CD1c-positive myeloid dendritic cell (primary cell): ENCODE results near the gene HGS.

Source experiments
- DNase-seq: peaks from one replicate; pipeline ENCODE4 v3.0.0-alpha.2; 2016; ENCODE audit errors: extremely low spot score

The HGS gene

DNA sequence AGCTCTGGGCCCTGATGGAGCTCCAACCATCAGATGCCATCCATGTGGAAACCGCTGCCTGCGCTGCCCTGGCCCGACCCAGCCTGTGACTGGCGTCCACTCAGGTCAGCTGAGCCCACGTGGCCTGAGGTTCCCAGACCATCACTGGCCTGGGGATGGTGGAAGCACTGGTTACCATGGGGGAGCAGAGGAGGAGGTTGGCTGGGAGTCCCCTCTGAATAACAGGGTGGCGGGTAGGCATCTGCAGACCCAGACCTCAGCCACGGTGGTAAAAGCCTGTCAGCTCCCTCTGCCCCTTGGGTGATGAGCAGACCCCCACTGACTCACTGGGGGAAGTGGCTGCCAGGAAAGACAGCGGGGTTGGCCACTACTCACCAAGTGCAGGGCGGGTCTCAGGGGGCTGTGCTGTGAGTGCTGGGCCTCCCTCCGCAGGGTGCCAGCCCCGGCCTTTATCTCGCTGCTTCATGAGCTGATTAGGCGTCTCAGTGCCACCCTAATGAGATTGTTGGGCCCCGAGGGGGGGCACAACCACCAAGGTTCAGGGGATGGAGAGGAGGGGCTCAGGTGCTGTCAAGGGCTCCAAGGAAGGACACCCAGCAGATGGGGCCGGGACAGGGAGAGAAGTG lies 27.6 kb upstream of the HGS start, which contains the start of gene PDE6G:
Gene PDE6G, minus strand, starts transcription at position 425 of the 626 bp plus-strand sequence. CDS start 3,237 bp downstream, outside the sequence.
- no peak for DNase-seq

DNA sequence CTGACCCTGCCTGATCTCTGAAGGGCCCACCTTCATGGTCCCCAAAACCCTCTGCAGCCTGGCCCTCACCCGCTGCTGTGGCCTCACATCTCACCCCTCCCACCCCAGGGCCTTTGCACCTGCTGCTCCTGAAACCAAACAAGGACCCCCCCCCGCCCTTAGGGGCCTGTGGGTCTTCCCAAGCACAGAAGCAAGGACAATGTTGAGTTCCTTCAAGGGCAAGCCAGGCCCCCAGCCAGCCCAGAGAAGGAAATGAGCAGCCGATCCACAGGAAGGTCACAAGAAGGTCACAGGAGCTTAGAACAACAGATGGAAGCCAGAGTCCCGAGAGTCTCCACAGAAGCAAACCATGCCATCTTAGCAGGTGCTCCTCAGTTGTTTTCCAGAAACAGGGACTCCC lies 27.0 kb upstream of the HGS start:
- DNase-seq: no peak

DNA sequence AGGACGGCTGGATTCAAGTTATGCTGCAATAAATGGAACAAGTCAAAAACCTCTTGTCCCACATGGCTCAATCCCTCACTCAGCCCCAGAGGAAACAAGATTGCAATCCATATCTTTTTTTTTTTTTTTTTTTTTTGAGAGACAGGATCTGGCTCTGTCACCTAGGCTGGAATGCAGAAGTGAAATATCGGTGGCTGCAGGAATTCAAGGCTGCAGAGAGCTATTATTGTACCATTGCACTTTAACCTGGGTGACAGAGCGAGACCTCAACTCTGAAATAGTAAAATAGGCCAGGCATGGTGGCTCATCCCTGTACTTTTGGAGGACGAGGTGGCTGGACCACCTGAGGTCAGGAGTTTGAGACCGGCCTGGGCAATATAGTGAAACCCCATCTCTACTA lies 24.8 kb upstream of the HGS start:
- no peak for DNase-seq

DNA sequence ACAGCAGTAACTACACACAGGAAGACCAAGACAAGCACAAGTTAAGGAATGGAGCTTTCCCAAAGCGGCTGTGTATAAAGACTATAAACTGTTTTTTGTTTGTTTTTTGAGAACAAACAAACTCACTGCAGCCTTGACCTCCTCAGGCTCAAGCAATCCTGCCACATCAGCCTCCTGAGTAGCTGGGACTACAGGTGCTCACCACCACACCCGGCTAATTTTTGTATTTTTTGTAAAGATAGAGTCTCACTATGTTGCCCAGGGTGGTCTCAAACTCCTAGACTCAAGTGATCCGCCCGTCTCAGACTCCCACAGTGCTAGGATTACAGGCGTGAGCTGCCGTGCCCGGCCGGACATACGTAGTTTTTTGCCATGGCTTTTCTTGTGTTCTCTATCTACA lies 23.4 kb upstream of the HGS start:
- DNase-seq: no peak

DNA sequence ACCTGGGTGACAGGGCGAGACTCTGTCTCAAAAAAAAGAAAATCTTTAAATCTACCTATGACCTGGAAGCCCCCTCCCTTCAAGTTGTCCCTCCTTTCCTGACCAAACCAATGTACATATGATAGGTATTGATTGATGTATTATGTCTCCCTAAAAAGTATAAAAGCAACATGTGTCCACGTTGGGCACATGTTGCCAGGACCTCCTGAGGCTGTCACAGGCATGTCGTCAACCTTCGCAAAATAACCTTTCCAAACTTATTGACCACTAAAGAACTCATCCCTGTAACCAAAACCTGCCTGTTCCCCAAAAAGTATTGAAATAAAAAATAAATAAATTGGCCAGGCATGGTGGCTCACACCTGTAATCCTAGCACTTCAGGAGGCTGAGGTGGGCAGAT lies 21.8 kb upstream of the HGS start:
- no peak for DNase-seq

DNA sequence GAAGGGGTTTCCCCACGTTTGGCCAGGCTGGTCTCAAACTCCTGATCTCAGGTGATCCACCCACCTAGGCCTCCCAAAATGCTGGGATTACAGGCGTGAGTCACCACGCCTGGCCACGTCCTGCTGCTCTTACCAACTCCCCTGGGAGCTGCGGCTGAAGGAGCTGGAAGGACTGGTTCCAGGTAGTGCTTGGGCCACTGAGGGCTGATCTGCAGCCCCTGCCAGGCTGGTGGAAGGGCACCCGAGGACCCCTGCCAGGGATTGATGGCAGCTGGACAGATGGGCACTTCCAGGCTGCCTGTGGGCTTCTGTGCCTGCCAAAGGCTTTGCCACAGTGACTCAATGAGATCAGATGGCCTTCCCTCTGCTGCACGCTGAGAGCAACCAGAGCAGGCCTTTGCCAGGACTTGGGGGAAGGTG lies 19.8 kb upstream of the HGS start:
- no peak for DNase-seq

DNA sequence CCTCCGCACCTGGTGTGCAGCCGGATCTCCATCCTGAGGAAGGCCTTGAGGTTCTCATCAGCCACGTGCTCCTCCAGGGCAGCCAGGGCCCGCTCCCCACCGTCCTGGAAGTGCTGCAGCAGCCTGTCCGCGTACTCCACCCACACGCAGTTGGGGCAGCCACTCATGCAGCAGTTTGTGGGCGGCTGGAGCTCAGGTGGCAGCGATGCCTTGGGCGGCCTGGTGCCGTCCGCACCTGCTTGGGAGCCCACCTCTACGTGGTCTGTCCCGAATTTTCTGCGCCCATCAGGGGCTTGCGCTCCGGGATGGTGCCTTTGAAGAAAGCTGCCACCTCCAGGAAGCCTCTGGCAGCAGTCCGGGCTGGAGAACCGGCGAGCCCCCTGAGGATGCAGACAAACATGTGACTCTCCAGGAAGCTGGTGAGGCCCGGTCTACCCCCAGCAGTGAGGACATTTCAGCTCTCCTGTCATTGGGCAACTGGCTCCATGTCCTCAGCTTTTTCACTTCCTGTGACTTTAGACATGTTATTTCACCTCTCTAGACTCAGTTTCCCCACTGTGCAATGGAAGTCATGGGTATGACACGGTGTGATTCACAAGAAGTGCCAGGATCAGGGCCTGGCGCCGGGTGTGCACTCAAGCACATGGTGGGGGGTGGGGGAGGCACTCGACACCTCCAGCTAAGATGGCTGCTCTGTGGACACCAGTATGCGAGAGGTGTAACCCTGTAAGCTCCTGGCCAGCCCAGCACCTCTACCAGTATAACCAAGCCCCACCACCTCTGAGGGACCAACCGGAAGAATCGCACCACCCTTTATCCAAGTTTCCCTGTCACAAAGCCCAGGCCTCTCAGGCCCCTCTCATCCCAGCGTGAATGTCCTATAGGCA lies 18.4 kb upstream of the HGS start:
- DNase-seq: peak; percentile 18

DNA sequence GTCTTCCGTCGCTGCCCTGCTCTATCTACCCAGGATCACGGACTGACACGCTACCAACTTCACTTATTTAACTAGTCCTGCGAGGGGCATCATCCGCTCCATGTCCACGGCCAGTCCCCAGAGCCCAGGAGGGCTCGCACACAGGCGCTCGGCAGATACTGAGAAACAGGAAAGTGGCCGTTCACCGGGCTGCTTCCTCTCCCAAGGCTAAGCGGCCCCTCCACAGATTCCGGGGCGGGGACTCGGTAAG lies 17.8 kb upstream of the HGS start:
- DNase-seq: peak; percentile 33

DNA sequence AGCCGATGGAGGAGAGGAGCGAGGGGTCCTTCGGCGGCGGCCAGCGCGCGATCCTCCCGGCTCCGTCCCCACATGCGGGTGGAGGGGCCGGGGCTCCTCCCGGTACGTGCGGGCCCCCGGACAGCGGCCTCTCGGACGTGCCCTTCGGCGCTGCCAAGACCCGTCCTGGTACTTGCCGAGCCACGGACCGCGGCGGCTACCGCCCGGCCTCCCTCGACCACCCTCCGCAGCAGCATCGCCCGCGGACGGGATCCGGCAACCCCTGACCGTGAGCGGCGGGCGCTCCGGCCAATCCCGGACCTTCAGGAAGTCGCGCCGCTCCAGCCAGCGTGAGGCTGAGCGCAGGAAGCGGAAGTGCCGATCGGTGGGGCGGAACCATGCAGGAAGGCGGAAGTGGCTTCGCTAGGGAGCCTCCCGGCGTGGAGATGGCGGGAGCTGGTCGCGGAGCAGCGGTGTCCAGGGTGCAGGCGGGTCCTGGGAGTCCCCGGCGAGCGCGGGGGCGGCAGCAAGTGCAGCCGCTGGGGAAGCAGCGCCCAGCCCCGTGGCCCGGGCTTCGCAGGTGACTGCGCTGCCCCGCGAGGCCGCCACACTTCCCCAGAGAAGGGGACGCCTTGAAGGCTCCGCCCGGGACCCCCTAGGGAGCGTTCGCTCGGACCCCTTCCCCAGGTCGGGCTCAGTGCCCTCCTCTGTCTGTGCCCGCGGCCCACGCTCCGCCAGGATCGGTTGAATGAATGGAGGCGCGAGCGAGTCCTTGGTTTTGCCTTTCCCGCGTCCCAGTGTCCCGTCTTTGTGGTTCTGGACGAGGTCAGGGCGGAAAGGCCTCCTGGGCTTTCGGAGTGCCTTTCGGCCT lies 17.2 kb upstream of the HGS start, which contains the start of the genes CCDC137 and OXLD1:
Gene CCDC137, plus strand, starts transcription at position 396 of the 850 bp plus-strand sequence. Its CDS starts 30 bp downstream, at position 426.
Gene OXLD1, minus strand, starts transcription at position 264 of the 850 bp plus-strand sequence. Its CDS starts 28 bp downstream, at position 236.
- peak; percentile 98 for DNase-seq

DNA sequence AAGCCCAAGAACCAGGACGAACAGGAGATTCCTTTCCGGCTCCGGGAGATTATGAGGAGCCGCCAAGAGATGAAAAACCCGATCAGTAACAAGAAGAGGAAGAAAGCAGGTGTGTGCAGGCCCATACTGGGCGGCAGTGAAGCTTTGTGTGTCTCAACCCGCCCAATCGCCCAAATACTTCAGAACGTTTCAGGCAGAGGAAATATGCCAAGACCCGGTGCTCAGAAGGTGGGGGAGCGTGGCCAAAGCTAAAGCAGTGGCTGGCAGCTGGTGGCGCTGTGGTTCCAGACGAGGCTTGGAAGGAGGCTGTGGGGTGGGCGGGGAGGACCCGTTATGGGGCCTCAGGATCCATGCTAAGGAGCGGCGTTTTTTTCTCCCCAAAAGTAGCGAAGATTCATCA lies 16.1 kb upstream of the HGS start:
- DNase-seq: no peak

DNA sequence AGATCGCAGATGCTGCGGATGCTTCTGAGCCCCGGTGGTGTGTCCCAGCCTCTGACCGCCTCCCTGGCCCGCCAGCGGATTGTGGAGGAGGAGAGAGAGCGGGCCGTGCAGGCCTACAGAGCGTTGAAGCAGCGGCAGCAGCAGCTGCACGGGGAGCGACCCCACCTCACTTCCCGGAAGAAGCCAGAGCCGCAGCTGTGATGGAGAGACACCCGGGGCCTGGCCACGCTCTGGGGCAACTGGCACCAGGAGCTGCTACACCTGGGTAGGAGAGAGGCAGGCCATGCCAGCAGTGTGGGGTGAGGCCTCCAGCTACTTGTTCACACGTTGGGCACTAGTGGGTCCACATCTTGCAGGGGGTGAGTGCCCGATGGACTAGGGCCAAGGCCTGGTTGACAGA lies 11.3 kb upstream of the HGS start:
- no peak for DNase-seq

DNA sequence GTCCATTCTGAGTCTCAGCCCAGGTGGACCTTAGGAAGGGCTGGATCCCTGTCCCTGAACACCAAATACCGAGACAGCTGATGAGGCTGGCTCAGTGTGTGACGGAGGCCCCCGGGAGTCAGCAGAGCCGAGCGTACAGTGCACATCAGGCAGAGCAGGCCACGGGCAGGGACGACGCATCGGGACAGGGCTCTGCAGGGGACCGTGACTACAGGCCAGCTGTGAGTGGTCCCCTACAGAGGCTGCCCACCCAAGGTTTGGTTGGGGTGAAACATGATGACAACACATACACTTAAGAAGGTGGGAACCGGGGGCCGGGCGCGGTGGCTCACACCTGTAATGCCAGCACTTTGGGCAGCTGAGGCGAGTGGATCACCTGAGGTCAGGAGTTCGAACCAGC lies 10.9 kb upstream of the HGS start:
- DNase-seq: no peak

DNA sequence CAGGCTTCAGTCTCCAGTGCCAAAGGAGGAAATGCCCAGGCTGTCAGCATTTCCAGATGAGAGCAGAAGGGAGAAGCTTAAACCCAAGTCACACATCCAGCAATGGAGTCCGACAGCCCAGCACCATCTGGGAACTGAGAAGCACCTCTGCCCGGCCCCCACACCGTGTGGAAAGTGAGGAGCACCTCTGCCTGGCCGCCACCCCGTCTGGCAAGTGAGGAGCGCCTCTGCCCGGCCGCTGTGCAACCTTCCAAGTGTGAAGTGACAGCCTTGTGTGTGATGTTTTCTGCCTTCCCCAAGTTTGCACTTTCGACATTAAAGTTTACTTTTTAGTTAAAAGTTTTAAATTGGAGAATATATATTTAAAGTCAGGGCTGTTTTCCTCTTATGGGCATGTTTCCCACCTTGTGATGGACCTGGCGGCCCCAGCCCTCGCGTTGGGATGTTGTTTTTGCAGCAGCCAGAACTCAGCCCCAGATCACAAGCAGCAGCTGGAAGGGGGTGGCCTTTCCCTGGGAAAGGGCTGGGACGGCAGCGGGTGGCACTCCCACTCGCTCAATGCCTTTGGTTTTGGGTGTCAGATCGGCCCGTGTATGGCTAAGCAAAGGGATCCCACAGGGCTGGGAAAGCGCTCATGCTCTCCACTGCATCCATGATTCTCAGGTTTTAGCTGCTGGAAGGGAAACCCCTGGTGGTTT lies 10.1 kb upstream of the HGS start:
- DNase-seq: no peak

DNA sequence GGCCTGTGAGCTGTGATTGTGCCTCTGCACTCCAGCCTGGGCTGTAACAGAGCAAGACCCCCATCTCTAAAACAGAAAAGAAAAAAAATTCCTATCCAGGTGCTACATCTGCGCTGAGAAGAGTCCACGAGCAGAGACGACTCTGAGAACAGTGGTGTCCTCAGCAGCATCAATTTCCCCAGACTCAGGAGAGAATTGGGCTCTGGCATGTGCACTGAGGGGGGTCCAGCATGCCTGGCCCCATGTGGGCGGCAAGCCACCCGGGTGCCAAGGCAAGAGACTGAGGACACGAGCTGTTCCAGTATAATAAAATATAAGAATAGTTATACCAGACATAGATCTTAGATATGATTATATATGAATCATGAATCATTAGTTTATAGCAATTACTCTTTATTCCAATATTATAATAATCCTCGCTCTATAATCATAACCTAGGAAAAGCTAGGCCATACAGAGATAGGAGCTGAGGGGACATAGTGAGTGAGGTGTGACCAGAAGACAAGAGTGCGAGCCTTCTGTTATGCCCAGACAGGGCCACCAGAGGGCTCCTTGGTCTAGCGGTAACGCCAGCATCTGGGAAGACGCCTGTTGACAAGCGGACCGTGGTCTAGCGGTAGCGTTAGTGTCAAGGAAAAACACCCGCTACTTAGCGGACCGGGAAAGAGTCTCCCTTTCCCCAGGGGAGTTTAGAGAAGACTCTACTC lies 8.1 kb upstream of the HGS start:
- peak; percentile 14 for DNase-seq

DNA sequence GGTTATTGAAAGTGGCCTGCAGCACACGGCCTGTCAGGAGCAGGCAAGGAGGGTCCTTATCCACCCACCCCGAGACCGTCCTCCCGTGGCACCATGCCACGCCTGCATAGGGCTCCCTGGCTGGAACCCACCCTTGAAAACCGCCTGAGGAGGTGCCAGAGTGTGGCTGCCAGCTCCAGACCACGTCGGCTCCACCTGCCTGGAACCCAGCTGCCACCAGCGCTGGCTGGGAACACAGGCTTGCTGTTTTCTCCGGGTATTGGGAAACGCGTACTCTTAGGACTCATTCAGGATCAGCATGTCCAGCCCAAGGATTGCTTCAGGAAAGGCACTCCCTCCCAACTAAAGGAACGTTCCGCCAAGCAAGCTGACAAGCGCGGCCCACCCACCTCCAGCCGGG lies 6.9 kb upstream of the HGS start:
- no peak for DNase-seq

DNA sequence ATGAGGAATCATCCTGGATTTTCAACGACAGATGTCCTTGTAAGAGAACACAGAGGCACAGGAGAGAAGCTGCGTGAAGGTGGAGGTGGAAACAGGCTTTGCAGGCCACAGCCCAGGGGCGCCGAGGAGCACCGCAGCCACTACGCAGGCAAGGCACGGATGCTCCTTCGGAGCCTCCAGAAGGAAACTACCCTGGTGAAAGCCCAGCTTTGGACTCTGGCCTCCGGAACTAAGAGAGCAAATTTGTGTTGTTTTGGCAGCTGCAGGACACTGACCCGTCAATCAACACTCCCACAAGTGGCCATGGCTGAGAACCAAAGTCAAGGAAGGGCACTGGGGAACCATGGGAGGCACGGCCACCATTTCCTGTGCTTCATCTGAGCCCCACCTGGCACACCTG lies 3.7 kb upstream of the HGS start:
- no peak for DNase-seq

DNA sequence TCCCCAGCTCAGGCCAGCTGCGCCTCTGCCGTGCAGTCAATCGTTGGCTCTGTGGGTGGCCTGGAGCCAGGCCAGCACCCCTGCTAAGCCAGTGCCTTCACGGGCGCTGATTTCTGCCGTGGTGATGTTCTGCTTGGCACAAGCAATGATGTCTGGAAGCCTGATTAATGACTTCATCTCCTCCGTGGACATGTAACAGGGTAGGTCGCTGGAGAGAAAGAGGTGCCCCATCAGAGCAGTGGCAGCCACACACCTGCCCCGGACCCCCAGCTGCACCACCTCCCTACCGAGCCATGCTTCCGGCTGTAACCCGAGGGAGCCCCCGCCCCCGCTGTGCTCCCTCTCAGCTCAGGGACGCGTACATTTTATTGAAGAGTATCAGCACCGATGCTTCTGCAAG lies 2.1 kb upstream of the HGS start:
- DNase-seq: no peak

DNA sequence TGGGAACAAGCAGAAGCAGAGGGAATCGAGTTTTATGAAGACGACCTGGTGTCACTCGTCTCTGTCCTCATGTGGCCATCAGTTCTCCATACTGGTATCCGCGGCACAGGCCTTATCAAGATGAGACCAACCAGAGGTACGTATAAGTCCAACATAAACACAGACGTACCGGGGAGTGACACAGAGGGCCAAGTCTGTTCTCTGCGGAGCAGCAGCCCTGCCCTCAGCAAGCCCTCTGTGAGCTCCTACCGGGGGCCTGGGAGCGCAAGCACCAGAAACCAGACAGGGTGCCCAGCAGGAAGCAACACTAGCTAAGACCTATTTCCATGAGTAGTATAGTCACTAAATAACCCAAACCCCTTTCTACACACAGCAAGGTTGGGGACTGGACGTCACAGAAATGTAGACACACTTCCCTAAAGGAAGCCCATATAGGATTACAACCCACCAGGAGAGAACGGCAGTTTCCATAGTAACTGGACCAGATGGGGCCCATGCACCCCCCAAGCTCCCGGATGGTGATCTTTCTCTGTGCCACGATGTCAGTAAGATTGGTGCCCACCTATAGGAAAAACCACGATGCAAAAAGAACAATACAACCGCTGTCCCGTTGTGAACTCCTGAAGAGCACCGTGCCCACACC lies 1.1 kb upstream of the HGS start:
- peak; percentile 12 for DNase-seq

DNA sequence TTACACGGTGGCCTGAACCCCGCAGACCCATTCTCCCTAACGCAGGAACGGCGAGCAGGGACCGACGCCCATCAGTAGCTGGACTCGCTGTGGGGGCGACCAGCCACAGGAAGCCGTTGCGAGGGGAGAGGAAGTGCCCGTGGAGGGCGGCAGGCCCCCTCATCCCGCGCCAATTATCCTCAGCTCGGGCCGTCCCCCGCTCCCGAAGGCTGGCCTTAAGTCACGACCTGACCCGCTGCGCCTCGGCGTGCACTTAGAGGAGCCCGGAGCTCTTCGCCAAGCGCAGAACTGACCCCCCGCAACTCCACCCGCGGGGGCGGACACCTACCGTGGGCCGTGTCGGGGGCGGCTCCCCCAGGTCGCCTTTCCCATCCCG lies 615 bp upstream of the HGS start:
- peak; percentile 34 for DNase-seq

DNA sequence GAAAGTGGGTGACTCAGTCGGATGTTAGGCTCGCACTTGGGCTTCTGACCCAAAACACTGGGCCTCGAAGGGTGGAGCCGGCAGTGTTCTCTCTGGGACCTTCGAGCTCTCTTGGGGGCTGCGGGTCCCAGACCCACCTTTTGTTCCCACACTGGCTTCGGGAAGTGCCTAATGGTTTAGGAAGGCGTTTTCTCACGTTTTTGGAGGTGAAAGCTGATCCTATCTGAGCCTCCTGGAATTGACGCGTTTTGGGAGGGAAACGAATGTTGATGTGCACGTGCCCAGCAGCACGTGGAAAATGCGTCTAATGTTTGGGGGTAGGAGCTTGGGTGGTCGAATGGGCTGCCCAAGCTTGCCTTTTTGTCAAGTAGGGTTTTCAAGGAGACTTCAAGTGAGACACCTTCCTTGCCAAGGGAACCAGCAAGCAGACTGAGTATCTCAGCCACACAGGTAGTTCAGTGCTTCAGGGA lies 666 bp downstream of the HGS start:
- DNase-seq: no peak

DNA sequence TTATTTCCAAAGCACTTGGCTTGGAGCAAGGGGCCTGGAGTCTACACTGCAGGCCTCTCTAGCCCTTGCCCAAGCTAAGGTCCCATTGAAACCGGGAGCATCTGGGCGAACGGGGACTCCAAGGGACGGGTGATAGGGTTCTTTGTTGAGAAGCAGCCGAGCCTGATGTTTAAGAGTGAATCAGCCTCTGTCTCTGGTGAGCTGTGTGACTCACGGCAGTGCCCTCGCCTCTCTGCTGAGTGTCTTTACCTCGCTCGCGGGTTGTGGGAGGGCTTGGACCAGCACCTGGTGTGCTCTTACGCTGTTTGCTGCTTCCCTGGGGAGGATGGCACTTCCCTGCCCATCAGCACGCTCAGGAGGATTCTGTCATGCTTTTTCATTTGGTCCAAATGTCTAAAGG lies 1.3 kb downstream of the HGS start:
- DNase-seq: no peak
